HepG2 (cell line): ENCODE measurements around the gene MOSPD2. TPM values are rescaled to one million over a fixed set of nuclear protein-coding genes. Genes with fewer than 3 reads are reported as not detected.

Experiments
- ATAC-seq: fragments of 200-7000 bp; cut with Tn5 transposase; 3 replicates; pipeline ENCODE4 v1.9.1; 2020; ENCODE audit warnings: mild to moderate bottlenecking, moderate library complexity
- BruUV-seq: library from RNA; stranded (reverse); fragments of 400-500 nt; replicated peaks from 2 replicates; lab custom pipeline; 2021; lab: Mats Ljungman, UMichigan
- CTCF ChIA-PET: fragments of 300-600 bp; formaldehyde crosslinking; extraction: SDS; loops from one replicate; lab custom pipeline; 2021; ENCODE audit warnings: low total read pairs, inconsistent platforms, low intra/inter-chr PET ratio; lab: Yijun Ruan, JAX
- POLR2A ChIA-PET: fragments of 350-600 bp; sonication (Branson Sonifier 250); formaldehyde crosslinking; loops from one replicate; lab custom pipeline; 2020; ENCODE audit warnings: antibody characterized with exemption, inconsistent platforms; lab: Yijun Ruan, JAX
- DNase-seq: peaks from one replicate; pipeline ENCODE4 v3.0.0-alpha.2; 2015; ENCODE audit warnings: low spot score
- FAIRE-seq: peaks from 3 replicates; lab custom pipeline; 2011; peaks lifted over from hg19 to GRCh38; lab: Jason Lieb, UNC
- H2AFZ ChIP-seq: one replicate; pipeline ENCODE4 v1.6.1; 2011; ENCODE audit warnings: low read length, inconsistent platforms
- H3K27ac ChIP-seq: fragments of 300-600 bp; 3 replicates; pipeline ENCODE4 v1.8.0; 2011; ENCODE audit warnings: mixed run types, mild to moderate bottlenecking, mixed read lengths, low read length, inconsistent platforms; ENCODE audit not compliant: insufficient read depth; ENCODE audit errors: extremely low read length
- H3K27me3 ChIP-seq, 2 experiments: fragments of 200-600 bp in 1 of 2; 2 replicates in 1 of 2; 3 replicates in 1 of 2; pipeline versions ENCODE4 v1.6.0 to v1.8.0; 2011; ENCODE audit warnings: low read length in 2 of 2, mild to moderate bottlenecking in 2 of 2, moderate library complexity in 2 of 2, inconsistent platforms in 1 of 2; ENCODE audit not compliant: insufficient read depth in 2 of 2, control insufficient read depth in 1 of 2
- H3K36me3 ChIP-seq, 2 experiments: fragments of 200-600 bp in 1 of 2; replicated peaks in 1 of 2; 2 replicates in 1 of 2; 3 replicates in 1 of 2; pipeline versions ENCODE4 v1.5.1 to v1.8.0; 2011; ENCODE audit warnings: low read length in 2 of 2, inconsistent platforms in 1 of 2; ENCODE audit not compliant: insufficient read depth in 2 of 2, control insufficient read depth in 1 of 2
- H3K4me1 ChIP-seq: 2 replicates; pipeline ENCODE4 v1.5.1; 2012; ENCODE audit warnings: low read length, inconsistent platforms; ENCODE audit not compliant: insufficient read depth
- H3K4me2 ChIP-seq: 2 replicates; pipeline ENCODE4 v1.6.0; 2011; ENCODE audit warnings: low read depth, low read length, inconsistent platforms
- H3K4me3 ChIP-seq, 3 experiments: fragments of 200-600 bp in 1 of 3; sonication (generic), shearing (Covaris generic) in 1 of 3; replicated peaks in 1 of 3; 2 replicates each; pipeline ENCODE4 v1.5.1; 2011 to 2016; ENCODE audit warnings: low read length in 3 of 3, inconsistent platforms in 2 of 3, low read depth in 2 of 3, mild to moderate bottlenecking in 2 of 3, control low read depth in 1 of 3, mixed read lengths in 1 of 3; ENCODE audit not compliant: insufficient read depth in 1 of 3
- H3K79me2 ChIP-seq: one replicate; pipeline ENCODE4 v1.6.1; 2011; ENCODE audit warnings: low read length, inconsistent platforms; ENCODE audit not compliant: insufficient read depth
- H3K9ac ChIP-seq: 2 replicates; pipeline ENCODE4 v1.6.0; 2011; ENCODE audit warnings: mild to moderate bottlenecking, low read depth, low read length, inconsistent platforms; ENCODE audit not compliant: insufficient read depth
- H3K9me3 ChIP-seq: 2 replicates; pipeline ENCODE4 v1.5.1; 2012; ENCODE audit warnings: mild to moderate bottlenecking, low read length
- H4K20me1 ChIP-seq: 2 replicates; pipeline ENCODE4 v1.6.0; 2011; ENCODE audit warnings: inconsistent platforms, mild to moderate bottlenecking, low read length, moderate library complexity; ENCODE audit not compliant: insufficient read depth
- FOXK1 ChIP-seq: sonication (generic); formaldehyde crosslinking; IDR thresholded peaks from 2 replicates; pipeline ENCODE4 v1.4.0; 2020; ENCODE audit warnings: low read depth, missing genetic modification reagents, borderline replicate concordance
- HIVEP1 ChIP-seq: sonication (generic); formaldehyde crosslinking; IDR thresholded peaks from 2 replicates; pipeline ENCODE4 v1.4.0; 2020; ENCODE audit warnings: mild to moderate bottlenecking, missing genetic modification reagents
- IRF2 ChIP-seq: IDR thresholded peaks from 2 replicates; pipeline ENCODE4 v1.6.1; 2018; ENCODE audit warnings: missing genetic modification reagents, missing compliant biosample characterization
- RXRA ChIP-seq: sonication (generic); formaldehyde crosslinking; IDR thresholded peaks from 2 replicates; pipeline ENCODE4 v1.5.1; 2020; ENCODE audit warnings: missing genetic modification reagents
- SMYD3 ChIP-seq: sonication (generic); formaldehyde crosslinking; IDR thresholded peaks from 2 replicates; pipeline ENCODE4 v1.8.1; 2023; ENCODE audit warnings: mild to moderate bottlenecking, missing genetic modification reagents
- TRAFD1 ChIP-seq: sonication (generic); formaldehyde crosslinking; IDR thresholded peaks from 2 replicates; pipeline ENCODE4 v1.5.1; 2020; ENCODE audit warnings: missing genetic modification reagents, mild to moderate bottlenecking, borderline replicate concordance
- ZBTB3 ChIP-seq: sonication (generic); formaldehyde crosslinking; IDR thresholded peaks from 2 replicates; pipeline ENCODE4 v1.4.0; 2020; ENCODE audit warnings: low read depth, mild to moderate bottlenecking, moderate library complexity, missing genetic modification reagents, borderline replicate concordance
- ZBTB44 ChIP-seq: sonication (generic); formaldehyde crosslinking; IDR thresholded peaks from 2 replicates; pipeline ENCODE4 v1.4.0; 2020; ENCODE audit warnings: missing genetic modification reagents
- ZKSCAN8 ChIP-seq: IDR thresholded peaks from 2 replicates; pipeline ENCODE4 v1.6.1; 2016; ENCODE audit warnings: borderline replicate concordance, missing genetic modification reagents, missing compliant biosample characterization
- ZNF557 ChIP-seq: sonication (generic); formaldehyde crosslinking; IDR thresholded peaks from 2 replicates; pipeline ENCODE4 v1.4.0; 2020; ENCODE audit warnings: missing genetic modification reagents
- ZNF614 ChIP-seq: IDR thresholded peaks from 2 replicates; pipeline ENCODE4 v1.6.1; 2018; ENCODE audit warnings: missing biosample characterization, missing genetic modification reagents, inconsistent platforms, borderline replicate concordance
- ZNF709 ChIP-seq: sonication (generic); formaldehyde crosslinking; IDR thresholded peaks from 2 replicates; pipeline ENCODE4 v1.5.0; 2020; ENCODE audit warnings: mild to moderate bottlenecking, missing genetic modification reagents
- ZSCAN20 ChIP-seq: sonication (generic); formaldehyde crosslinking; IDR thresholded peaks from 2 replicates; pipeline ENCODE4 v1.4.0; 2020; ENCODE audit warnings: missing genetic modification reagents, mild to moderate bottlenecking, borderline replicate concordance
- WGBS: methylation state at CpG from one replicate; pipeline ENCODE4 v1.1.6; 2017; ENCODE audit warnings: low lambda C conversion rate; 5-methylcytosine and 5-hydroxymethylcytosine counted together
- in situ Hi-C: cut with HindIII; loops from 2 replicates; pipeline ENCODE4 v1.10.0; 2017; ENCODE audit warnings: low pct_unique_long_range_greater_than_20kb; ENCODE audit not compliant: extremely low pct_ligation_motif_present
- intact Hi-C: fragments of 100-400 bp; cut with micrococcal nuclease; formaldehyde crosslinking; loops from one replicate; pipeline ENCODE4 v1.10.0; 2022; ENCODE audit not compliant: unreplicated experiment
- polyA plus RNA-seq, 8 experiments: library from polyadenylated mRNA; depleted of rRNA in 3 of 8; stranded (reverse) in 7 of 8; unstranded in 1 of 8; fragments of >200 nt; fragmentation: Illumina TruSeq in 4 of 8; extraction: Trizol in 4 of 8; gene quantifications; 2 replicates each; pipeline versions ENCODE4 v1.2.1 to v1.2.3, GENCODE V29; 2011 to 2016; ENCODE audit warnings: low read depth in 4 of 8, missing spikeins in 1 of 8, mixed read lengths in 1 of 8; ENCODE audit not compliant: insufficient read depth in 1 of 8
- total RNA-seq, 5 experiments: library from RNA; depleted of rRNA; stranded (reverse); fragments of >200 nt; fragmentation: Illumina TruSeq; extraction: Trizol; gene quantifications; 2 replicates each; pipeline ENCODE4 v1.2.3, GENCODE V29; 2016; ENCODE audit warnings: low read depth in 1 of 5
- TF ChIP-seq, protein P1 (sequence below): sonication (generic); formaldehyde crosslinking; IDR thresholded peaks from 2 replicates; pipeline ENCODE4 v1.4.0; 2020; ENCODE audit warnings: mild to moderate bottlenecking, missing genetic modification reagents
- TF ChIP-seq, protein P2 (sequence below): IDR thresholded peaks from 2 replicates; pipeline ENCODE4 v1.6.1; 2016; ENCODE audit warnings: missing genetic modification reagents, missing compliant biosample characterization

Gene MOSPD2
- total and polyA plus RNA-seq, 2 of the 13 experiments (the other 11 are each of a cell fraction or from before 2014, with no cell fraction given), result 4.8 to 7.0 TPM

DNA sequence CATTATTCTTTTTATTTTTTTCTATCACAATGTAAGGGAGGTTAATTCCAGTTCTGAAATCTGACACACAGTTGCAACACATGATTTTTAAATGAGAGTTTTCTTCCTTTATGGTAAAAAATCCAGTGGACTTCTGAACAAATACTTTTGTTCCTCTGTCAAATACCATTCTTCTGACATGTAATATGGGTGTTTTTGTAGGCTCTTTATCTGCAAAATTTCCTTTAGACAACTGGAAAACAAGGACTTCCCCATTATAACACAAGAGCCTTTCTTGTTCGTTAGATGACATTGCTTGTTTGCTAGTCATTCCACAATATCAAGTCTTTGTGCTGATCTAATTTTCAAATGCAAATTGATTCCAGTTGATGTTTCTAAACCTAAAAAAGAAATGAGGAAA, 8.0 kb upstream of the MOSPD2 start:
- Histone ChIP-seq H3K4me2 (no peak overlapping the region), H3K9ac (no peak overlapping the region), H3K27ac (no peak overlapping the region), H2AFZ (no peak overlapping the region), H4K20me1 (no peaks in the 10 kb centered on the region), H3K27me3 (no peaks in the 10 kb centered on the region), H3K4me1 (no peaks in the 10 kb centered on the region), H3K4me3 (no peak overlapping the region), H3K79me2 (no peaks in the 10 kb centered on the region), H3K9me3 (peaks cover 12% of the 10 kb centered on the region; the same call in 1 of the 2 replicates), H3K36me3 (no peaks in the 10 kb centered on the region)
- ATAC-seq (no peak), FAIRE-seq (no peak), DNase-seq (no peak)
- 100% methylated on average over 1 of the region's 1 CpG for WGBS
- TF ChIP-seq ZNF709, result no peak
- TF ChIP-seq SMYD3 (CRISPR knock-in tag), result no peak
- TF ChIP-seq ZNF557 (CRISPR knock-in tag), result no peak
- TF ChIP-seq TRAFD1 (CRISPR knock-in tag), result no peak
- no peak for TF ChIP-seq ZSCAN20 (CRISPR knock-in tag)
- no peak for TF ChIP-seq FOXK1 (CRISPR knock-in tag)
- TF ChIP-seq, protein P1, sequence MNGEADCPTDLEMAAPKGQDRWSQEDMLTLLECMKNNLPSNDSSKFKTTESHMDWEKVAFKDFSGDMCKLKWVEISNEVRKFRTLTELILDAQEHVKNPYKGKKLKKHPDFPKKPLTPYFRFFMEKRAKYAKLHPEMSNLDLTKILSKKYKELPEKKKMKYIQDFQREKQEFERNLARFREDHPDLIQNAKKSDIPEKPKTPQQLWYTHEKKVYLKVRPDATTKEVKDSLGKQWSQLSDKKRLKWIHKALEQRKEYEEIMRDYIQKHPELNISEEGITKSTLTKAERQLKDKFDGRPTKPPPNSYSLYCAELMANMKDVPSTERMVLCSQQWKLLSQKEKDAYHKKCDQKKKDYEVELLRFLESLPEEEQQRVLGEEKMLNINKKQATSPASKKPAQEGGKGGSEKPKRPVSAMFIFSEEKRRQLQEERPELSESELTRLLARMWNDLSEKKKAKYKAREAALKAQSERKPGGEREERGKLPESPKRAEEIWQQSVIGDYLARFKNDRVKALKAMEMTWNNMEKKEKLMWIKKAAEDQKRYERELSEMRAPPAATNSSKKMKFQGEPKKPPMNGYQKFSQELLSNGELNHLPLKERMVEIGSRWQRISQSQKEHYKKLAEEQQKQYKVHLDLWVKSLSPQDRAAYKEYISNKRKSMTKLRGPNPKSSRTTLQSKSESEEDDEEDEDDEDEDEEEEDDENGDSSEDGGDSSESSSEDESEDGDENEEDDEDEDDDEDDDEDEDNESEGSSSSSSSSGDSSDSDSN (CRISPR knock-in tag), result no peak
- no peak for TF ChIP-seq IRF2 (CRISPR knock-in tag)
- TF ChIP-seq ZBTB44, result no peak
- TF ChIP-seq ZBTB3 (CRISPR knock-in tag), result no peak
- TF ChIP-seq, protein P2, sequence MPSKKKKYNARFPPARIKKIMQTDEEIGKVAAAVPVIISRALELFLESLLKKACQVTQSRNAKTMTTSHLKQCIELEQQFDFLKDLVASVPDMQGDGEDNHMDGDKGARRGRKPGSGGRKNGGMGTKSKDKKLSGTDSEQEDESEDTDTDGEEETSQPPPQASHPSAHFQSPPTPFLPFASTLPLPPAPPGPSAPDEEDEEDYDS (CRISPR knock-in tag), result no peak
- TF ChIP-seq ZKSCAN8 (CRISPR knock-in tag), result no peak
- no peak for TF ChIP-seq ZNF614 (CRISPR knock-in tag)
- no peak for TF ChIP-seq RXRA (CRISPR knock-in tag)
- no peak for TF ChIP-seq HIVEP1 (CRISPR knock-in tag)
- in situ Hi-C loops, result no loop called here
- BruUV-seq, result no TSS peak
- CTCF ChIA-PET, result no interaction called here
- POLR2A ChIA-PET, result no interaction called here
- intact Hi-C loops, result no loop called here
